Fibroblast of gingiva (primary cell): ENCODE measurements around the gene AGRN.
"Not testable (repeated sequence)": the region's sequence is repeated elsewhere in the genome, so short reads cannot be mapped to it uniquely, and the experiment has no call there.

Experiments used
- DNase-seq: peaks from one replicate; pipeline ENCODE4 v3.0.0-alpha.2; 2011; ENCODE audit warnings: low read depth

Gene AGRN

GRCh38 chr1:1053682-1054081 is 33.8 kb downstream of the AGRN start:
- no peak for DNase-seq

DNA sequence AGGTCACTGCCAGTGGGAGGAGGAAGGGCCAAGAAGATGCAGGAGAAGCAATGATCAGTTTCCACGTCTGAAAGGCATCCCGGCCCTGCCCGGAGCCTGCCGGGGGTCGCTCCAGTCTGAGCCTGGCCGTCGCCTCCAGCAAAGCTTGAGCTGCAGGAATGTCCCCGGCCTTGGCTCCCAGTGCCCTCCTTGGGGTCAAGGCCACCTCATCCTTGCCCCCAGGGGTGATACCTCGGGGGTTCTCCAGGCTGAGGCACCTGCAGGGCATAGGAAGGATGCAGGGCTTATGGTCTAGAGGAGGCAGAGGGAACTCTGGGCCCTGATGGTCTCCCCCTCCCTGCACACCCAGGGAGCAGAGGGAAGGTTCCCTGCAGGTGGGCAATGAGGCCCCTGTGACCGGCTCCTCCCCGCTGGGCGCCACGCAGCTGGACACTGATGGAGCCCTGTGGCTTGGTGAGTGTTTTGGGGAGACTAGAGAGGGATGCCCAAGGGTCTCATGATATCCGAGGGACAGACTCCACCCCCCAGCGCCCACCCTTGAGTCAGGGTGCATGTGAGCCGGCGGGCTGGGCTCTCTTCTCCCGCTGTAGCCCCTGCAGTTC is 34.3 kb downstream of the AGRN start:
- no peak for DNase-seq

DNA sequence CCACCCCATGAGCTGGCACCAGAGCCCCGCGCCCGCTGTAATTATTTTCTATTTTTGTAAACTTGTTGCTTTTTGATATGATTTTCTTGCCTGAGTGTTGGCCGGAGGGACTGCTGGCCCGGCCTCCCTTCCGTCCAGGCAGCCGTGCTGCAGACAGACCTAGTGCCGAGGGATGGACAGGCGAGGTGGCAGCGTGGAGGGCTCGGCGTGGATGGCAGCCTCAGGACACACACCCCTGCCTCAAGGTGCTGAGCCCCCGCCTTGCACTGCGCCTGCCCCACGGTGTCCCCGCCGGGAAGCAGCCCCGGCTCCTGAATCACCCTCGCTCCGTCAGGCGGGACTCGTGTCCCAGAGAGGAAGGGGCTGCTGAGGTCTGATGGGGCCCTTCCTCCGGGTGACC is 35.1 kb downstream of the AGRN start:
- no peak for DNase-seq

DNA sequence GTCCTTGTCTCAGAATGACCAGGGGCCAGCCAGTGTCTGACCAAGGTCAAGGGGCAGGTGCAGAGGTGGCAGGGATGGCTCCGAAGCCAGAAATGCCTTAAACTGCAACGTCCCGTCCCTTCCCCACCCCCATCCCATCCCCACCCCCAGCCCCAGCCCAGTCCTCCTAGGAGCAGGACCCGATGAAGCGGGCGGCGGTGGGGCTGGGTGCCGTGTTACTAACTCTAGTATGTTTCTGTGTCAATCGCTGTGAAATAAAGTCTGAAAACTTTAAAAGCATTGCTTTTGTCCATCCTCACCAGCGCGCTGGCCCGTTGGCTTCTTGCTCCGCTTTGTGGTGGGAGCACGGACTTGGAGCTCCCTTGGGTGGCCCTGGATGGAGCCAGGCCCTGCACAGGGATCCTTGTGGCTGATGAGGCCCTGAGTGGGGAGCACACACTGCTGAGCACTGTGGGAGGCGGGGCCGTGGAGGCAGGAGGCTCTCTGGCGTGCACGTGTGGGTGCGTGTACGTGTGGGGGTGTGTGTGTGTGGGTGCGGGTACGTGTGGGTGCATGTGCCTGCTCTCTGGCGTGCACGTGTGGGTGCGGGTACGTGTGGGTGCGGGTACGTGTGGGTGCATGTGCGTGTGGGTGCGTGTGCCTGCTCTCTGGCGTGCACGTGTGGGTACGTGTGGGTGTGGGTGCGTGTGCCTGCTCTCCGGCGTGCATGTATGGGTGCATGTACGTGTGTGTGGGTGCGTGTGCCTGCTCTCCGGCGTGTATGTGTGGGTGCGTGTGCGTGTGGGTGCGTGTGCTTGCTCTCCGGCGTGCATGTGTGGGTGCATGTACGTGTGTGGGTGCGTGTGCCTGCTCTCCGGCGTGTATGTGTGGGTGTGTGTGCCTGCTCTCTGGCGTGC is 36.2 kb downstream of the AGRN start:
- DNase-seq, result no peak

GRCh38 chr1:1057769-1058087 is 37.8 kb downstream of the AGRN start:
- DNase-seq, result not testable (repeated sequence)

- DNase-seq, result no peak
These were observed 38.4 kb downstream of the AGRN start for GRCh38 chr1:1058088-1058905.

- no peak for DNase-seq
These were observed 39.1 kb downstream of the AGRN start for GRCh38 chr1:1058921-1059493.

GRCh38 chr1:1059494-1060280 is 39.8 kb downstream of the AGRN start:
- DNase-seq, result peak; percentile 59

- DNase-seq, result no peak
These were observed 40.5 kb downstream of the AGRN start for GRCh38 chr1:1060281-1061000.

- no peak for DNase-seq
These were observed 41.9 kb downstream of the AGRN start for GRCh38 chr1:1061682-1062345.

DNA sequence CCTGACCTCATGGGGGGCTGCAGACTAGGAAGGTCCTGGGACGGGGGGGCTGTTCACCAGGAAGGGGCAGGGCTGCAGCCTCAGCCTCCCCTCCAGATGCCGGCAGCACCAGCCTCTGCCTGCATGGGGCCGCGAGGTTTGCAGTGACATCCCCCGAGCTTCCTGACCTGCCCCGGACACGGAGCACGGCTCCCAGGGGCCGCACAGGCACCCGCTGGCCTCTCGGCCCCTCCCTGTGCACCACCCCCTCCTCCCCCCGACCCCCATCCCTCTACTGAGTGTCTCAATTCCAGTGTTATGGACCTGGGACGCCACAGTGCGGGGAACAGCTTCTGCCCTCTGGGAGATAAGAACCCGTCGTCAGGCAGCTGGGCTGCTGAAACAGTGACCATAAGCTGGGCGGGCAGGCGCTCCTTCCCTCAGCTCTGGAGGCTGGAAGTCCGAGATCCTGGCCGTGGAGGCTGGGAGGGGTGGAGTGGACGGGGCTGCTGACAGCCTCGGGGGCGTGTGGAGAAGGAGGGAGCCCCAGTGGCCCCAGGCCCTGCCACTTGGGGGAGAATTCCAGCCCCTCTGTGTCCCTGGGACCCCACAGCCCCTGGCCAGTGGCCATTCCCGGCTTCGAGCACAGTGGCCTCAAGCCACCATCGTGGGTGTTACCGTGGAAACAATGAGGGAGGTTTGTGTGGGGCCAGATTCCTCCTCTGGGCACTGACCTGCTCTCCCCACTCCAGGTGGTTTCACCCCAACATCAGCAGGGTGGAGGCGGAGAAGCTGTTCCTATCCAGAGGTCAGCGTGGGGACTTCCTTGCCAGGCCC is 42.6 kb downstream of the AGRN start:
- no peak for DNase-seq

DNA sequence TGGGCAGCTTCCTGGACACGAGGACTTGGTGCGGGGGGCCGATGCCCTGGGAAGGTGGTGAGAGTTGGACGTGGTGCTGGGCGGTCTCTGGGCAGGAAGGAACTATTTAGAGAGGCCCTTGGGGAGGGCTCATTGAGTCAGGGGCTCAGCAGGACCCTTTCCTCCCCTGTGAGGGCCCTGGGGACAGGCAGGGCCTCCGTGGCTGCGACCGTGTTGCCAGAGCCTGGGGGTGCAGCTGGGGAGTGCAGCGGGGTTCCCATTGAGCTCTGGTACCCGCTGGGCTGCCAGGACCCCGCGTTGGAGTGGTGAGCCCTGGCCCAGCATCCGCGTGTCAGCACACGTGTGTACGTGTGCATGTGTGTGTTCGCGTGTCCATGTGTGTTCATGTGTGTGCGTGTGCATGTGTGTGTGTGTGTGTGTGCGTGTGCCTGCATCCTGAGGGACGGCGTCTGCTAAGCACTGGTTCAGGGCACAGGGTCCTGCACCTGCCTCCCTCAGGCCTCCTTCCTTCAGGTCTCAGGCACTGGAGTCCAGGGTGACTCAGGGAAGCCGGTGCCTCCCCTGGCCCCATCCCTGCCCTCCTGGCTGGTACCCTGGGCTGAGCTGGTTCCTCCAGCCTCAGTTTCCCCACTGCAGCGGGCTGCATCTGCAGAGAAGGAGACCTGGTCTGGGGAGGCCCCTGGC is 43.5 kb downstream of the AGRN start:
- no peak for DNase-seq

- peak; percentile 22 for DNase-seq
These were observed 44.3 kb downstream of the AGRN start for GRCh38 chr1:1063945-1064831.

DNA sequence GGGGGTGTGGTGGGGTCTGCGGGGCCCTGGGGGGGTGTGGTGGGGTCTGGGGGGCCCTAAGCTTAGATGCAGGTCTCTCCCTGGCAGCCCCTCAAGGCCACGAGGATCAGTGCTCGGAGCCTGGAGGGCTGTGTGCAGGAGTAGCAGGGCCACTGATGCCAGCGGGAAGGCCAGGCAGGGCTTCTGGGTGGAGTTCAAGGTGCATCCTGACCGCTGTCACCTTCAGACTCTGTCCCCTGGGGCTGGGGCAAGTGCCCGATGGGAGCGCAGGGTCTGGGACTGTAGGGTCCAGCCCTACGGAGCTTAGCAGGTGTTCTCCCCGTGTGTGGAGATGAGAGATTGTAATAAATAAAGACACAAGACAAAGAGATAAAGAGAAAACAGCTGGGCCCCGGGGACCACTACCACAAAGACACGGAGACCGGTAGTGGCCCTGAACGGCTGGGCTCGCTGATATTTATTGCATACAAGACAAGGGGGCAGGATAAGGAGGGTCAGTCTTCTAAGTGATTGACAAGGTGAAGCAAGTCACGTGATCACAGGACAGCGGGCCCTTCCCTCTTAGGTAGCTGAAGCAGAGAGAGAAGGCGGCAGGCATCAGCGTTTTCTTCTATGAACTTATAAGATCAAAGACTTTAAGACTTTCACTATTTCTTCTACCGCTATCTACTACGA is 45.5 kb downstream of the AGRN start:
- no peak for DNase-seq

GRCh38 chr1:1065940-1066304 is 46.0 kb downstream of the AGRN start:
- DNase-seq, result not testable (repeated sequence)

- DNase-seq, result no peak
These were observed 46.7 kb downstream of the AGRN start for GRCh38 chr1:1066403-1067283.
